Left ventricle myocardium inferior (tissue), 1 donor: ENCODE results near the gene CEP135. TPM values are rescaled to one million over a fixed set of nuclear protein-coding genes. Genes with fewer than 3 reads are reported as not detected.

Experiments
- DNase-seq: peaks from one replicate; pipeline ENCODE4 v3.0.0-alpha.2; 2020
- H3K27ac ChIP-seq: fragments of 200-600 bp; replicated peaks from 2 replicates; pipeline ENCODE4 v1.8.0; 2021
- H3K27me3 ChIP-seq: fragments of 200-600 bp; 2 replicates; pipeline ENCODE4 v1.8.0; 2021; ENCODE audit warnings: low read depth
- H3K36me3 ChIP-seq: fragments of 200-600 bp; 2 replicates; pipeline ENCODE4 v1.8.0; 2021
- H3K4me1 ChIP-seq: fragments of 200-600 bp; 2 replicates; pipeline ENCODE4 v1.8.0; 2021
- H3K4me3 ChIP-seq: fragments of 200-600 bp; 2 replicates; pipeline ENCODE4 v1.8.0; 2021; ENCODE audit warnings: mild to moderate bottlenecking, moderate library complexity
- H3K9me3 ChIP-seq: fragments of 200-600 bp; replicated peaks from 2 replicates; pipeline ENCODE4 v1.8.0; 2021
- intact Hi-C: fragments of 100-400 bp; cut with micrococcal nuclease; formaldehyde crosslinking; loops from one replicate; pipeline ENCODE4 v1.11.0; 2022
- total RNA-seq: library from RNA; stranded (reverse); fragmentation: NEBNext Ultra II Directional; extraction: Animal tissue kit (Norgen Biotek cat#: 25700); gene quantifications from one replicate; pipeline ENCODE4 v1.2.1, GENCODE V29; 2021
- TF ChIP-seq, protein P1 (sequence below): fragments of 200-600 bp; IDR thresholded peaks from 2 replicates; pipeline ENCODE4 v1.8.0; 2021; ENCODE audit warnings: antibody characterized with exemption, mild to moderate bottlenecking, borderline replicate concordance
- donor health status: DM: no; HTN: yes; CAD: no; lungs with severe emphysema.

The CEP135 gene
- total RNA-seq, 1 donor from 2014 or later = 2.5 TPM

DNA sequence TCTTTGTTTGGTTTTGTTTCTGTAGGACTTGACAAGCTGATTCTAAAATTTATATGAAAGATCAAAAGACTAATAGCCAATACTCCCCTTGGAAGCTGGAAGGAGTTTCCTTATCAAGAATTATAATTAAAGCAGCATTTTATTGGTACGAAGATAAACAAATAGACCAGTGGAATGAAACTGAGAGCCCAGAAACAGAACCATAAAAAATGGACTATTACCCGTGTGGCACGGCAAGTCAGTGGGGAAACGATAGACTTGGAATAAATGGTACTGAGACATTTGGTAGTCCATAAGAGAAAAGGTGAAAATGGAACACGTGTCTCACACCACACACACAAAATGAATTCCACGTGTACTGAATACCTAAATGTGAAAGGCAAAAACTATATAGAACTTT is 42.4 kb upstream of the CEP135 start:
- Histone ChIP-seq H3K36me3 (peaks cover 32% of the 10 kb centered on the region), H3K9me3 (no peaks in the 10 kb centered on the region), H3K4me1 (peaks cover 4% of the 10 kb centered on the region), H3K27me3 (no peaks in the 10 kb centered on the region), H3K27ac (no peak overlapping the region), H3K4me3 (no peak overlapping the region)
- DNase-seq = no peak
- intact Hi-C loops = no loop called here
- TF ChIP-seq, protein P1, sequence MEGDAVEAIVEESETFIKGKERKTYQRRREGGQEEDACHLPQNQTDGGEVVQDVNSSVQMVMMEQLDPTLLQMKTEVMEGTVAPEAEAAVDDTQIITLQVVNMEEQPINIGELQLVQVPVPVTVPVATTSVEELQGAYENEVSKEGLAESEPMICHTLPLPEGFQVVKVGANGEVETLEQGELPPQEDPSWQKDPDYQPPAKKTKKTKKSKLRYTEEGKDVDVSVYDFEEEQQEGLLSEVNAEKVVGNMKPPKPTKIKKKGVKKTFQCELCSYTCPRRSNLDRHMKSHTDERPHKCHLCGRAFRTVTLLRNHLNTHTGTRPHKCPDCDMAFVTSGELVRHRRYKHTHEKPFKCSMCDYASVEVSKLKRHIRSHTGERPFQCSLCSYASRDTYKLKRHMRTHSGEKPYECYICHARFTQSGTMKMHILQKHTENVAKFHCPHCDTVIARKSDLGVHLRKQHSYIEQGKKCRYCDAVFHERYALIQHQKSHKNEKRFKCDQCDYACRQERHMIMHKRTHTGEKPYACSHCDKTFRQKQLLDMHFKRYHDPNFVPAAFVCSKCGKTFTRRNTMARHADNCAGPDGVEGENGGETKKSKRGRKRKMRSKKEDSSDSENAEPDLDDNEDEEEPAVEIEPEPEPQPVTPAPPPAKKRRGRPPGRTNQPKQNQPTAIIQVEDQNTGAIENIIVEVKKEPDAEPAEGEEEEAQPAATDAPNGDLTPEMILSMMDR = no peak

DNA sequence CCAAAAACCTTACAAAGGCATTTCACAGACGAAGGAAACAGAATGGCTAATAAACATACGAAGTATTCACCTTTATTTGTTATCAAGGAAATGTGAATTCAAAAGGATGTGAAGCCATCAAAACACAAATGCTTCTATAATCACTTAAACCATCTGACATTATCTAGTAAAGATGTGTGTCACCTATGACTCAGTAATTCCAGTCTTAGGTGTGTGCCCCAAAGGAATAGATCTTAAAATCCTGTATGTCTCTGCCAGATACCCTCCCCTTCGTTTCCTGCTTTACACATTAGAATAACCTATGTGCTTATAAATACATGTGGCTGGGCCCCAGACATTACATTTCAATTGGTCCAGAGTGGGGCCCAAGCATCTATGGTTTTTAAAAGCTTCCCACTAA is 41.8 kb upstream of the CEP135 start:
- no peak for DNase-seq
- intact Hi-C loops = no loop called here
- Histone ChIP-seq H3K9me3 (no peaks in the 10 kb centered on the region), H3K36me3 (peaks cover 32% of the 10 kb centered on the region), H3K27ac (no peak overlapping the region), H3K4me1 (peaks cover 4% of the 10 kb centered on the region), H3K4me3 (no peak overlapping the region), H3K27me3 (no peaks in the 10 kb centered on the region)
- TF ChIP-seq, protein P1 = no peak

DNA sequence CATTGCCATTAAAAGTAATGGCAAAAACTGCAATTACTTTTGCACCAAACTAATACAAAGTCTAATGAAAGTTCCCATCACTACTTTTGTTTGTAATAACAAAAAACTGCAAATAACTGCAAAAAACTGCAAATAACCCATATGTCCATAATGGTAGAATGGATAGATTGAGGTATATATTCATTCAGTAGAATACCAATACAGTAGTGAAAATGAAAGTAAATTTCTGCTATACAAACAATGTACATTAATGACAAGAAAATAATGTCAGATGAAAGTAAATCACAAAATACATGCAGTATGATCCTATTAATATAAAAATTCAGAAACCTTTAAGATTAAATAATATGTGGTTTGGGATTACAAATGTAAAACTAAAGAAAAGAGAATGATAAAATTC is 41.3 kb upstream of the CEP135 start:
- peaks cover 4% of the 10 kb centered on the region for H3K4me1 ChIP-seq
- peaks cover 30% of the 10 kb centered on the region for H3K36me3 ChIP-seq
- H3K9me3 ChIP-seq = no peaks in the 10 kb centered on the region
- no peak overlapping the region for H3K4me3 ChIP-seq
- DNase-seq = no peak
- intact Hi-C loops = no loop called here
- TF ChIP-seq, protein P1 = no peak
- no peaks in the 10 kb centered on the region for H3K27me3 ChIP-seq
- no peak overlapping the region for H3K27ac ChIP-seq

DNA sequence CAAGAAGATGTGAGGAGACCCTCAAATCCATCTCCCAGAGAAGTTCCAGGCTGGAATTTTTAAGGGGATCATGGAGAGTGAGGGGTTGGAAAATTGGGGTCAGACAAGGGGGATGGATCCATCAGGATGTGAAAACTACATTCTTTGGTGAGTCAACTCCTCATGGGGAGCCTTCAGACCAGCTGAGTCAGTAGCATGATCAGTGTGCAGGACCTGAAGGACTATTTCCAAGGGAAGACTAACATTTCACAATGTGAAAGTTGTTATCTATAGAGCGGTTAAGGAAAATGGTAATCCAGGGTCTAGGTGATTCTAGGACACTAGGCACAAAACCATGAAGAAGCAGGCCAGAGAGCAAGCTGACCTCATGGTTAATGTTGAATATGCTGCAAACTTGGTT is 38.6 kb upstream of the CEP135 start:
- intact Hi-C loops = no loop called here
- no peak overlapping the region for H3K4me3 ChIP-seq
- H3K27ac ChIP-seq = no peak overlapping the region
- no peak for DNase-seq
- H3K9me3 ChIP-seq = no peaks in the 10 kb centered on the region
- H3K36me3 ChIP-seq = peaks cover 11% of the 10 kb centered on the region
- H3K4me1 ChIP-seq = peaks cover 4% of the 10 kb centered on the region
- TF ChIP-seq, protein P1 = no peak
- no peaks in the 10 kb centered on the region for H3K27me3 ChIP-seq

DNA sequence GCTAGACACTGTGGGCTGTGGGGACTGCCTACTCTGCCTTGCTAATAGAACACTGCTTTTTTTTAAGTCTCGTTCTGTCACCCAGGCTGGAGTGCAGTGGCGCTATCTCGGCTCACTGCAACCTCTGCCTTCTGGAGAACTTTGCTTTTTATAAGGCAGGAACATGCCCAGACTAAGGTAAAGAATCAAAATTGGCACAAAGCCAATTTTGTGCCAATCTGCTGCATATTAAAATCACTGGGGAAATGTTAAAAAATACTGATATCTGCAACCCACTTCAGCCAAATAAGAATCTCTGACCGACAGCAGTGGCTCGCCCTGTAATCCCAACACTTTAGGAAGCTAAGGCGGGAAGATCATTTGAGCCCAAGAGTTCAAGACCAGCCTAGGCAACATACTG is 36.5 kb upstream of the CEP135 start:
- H3K9me3 ChIP-seq = no peaks in the 10 kb centered on the region
- no peak overlapping the region for H3K27ac ChIP-seq
- intact Hi-C loops = no loop called here
- no peaks in the 10 kb centered on the region for H3K36me3 ChIP-seq
- no peak for DNase-seq
- H3K27me3 ChIP-seq = no peaks in the 10 kb centered on the region
- H3K4me1 ChIP-seq = peaks cover 2% of the 10 kb centered on the region
- no peak overlapping the region for H3K4me3 ChIP-seq
- TF ChIP-seq, protein P1 = no peak

DNA sequence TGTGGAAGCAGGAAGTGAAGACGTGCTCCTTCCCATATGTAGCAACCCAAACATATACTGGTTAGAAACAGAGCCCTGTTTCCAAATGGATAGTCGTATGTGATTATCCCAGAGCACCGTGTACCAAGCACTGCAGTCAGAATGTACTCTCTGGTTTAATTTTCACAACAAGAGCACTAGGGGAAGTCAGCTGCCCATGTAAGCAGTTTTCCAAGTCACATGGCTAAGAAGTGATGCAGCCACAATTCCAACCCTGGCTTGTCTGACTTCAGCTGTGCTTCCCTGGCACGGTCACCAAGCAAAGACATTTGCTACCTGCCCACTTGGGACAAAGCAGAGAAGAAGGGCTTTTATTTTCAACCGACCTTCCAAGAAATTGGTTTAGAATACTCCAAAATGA is 28.2 kb upstream of the CEP135 start:
- Histone ChIP-seq H3K9me3 (no peaks in the 10 kb centered on the region), H3K27ac (no peak overlapping the region), H3K4me1 (no peaks in the 10 kb centered on the region), H3K4me3 (no peak overlapping the region), H3K36me3 (no peaks in the 10 kb centered on the region), H3K27me3 (no peaks in the 10 kb centered on the region)
- intact Hi-C loops = no loop called here
- no peak for DNase-seq
- TF ChIP-seq, protein P1 = no peak
